Activated T-helper 1 cell treated with anti-CD3 and anti-CD28 coated beads, Interleukin-2, amount 50 U/mL, for 16 hours (primary cell): ENCODE measurements around the gene COL19A1.

Experiments used
- DNase-seq, 2 donors: peaks; one replicate each; pipeline ENCODE4 v3.0.0-alpha.2; 2020; ENCODE audit warnings: low read depth in 1 of 2, low spot score in 1 of 2

Gene COL19A1

GRCh38 chr6:70219943-70220613 is 353.7 kb downstream of the COL19A1 start:
- DNase-seq, result no peak

GRCh38 chr6:70221025-70221714 is 354.8 kb downstream of the COL19A1 start:
- no peak for DNase-seq

DNA sequence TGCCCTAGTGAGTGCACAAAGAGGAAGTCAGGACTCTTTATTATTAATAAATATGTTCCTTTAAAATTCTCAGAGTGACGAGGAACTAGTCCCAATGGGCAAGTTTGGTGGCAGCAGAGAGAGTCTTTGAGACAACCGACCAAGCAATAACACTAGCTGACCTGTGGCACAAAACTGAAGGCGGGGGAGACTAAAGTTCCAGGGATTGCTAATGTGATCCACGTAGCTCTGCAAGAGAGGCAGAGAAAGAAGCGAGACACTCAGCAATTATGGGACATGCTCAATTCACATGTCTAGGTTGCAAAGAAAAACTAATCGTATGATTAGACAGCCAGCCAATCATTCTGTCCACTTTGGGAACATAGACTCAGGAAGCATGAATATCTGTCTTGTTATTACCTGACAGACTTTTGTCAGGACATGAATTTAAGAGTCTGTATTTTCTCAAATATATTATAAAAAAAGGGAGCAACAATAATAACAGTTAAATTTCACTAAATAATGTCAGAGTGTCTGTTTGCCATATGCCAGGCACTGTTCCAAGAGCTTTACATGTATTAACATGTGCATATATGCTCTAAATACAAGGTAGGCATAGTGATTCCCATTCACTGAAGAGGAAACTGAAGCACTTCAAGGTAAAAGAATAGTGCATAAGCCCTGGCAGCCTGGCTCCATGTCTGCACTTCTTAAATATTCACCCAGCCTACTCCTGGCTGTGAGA is 355.5 kb downstream of the COL19A1 start:
- DNase-seq, result no peak

DNA sequence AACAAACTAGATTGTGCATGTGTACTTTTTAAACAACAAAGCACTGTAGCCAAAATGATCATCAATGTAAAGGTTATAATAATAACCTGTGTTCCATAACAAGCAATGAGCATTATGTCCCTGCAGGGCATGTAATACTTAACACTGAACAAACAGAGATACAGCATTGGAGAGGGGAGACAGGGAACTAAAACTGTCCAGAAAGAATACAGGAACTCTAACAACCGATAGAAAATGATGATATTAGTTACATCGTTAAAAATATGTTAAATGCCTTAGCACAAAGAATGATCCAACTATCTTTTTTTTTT is 356.0 kb downstream of the COL19A1 start:
- DNase-seq, result no peak

DNA sequence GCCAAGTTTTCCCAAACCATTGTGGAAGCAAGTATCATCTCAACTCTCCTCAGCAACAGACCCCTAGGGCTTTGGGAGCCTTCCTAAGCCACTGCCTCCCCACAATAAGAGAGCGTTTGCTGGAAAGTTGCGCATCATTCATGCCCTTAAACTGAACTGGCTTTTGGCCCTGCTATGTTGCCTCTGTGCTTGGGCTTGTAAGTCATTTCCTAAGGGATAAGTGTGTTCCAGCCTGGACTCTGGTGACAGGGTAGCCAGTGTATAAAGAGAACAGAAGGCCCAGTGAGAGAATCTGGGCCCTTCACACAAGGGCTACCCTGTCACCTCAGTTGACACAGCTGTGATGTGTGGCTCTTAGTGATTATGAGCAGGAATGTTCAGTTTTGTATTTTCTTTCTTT is 358.7 kb downstream of the COL19A1 start:
- no peak for DNase-seq

GRCh38 chr6:70231311-70231710 is 365.0 kb downstream of the COL19A1 start:
- DNase-seq, result no peak

DNA sequence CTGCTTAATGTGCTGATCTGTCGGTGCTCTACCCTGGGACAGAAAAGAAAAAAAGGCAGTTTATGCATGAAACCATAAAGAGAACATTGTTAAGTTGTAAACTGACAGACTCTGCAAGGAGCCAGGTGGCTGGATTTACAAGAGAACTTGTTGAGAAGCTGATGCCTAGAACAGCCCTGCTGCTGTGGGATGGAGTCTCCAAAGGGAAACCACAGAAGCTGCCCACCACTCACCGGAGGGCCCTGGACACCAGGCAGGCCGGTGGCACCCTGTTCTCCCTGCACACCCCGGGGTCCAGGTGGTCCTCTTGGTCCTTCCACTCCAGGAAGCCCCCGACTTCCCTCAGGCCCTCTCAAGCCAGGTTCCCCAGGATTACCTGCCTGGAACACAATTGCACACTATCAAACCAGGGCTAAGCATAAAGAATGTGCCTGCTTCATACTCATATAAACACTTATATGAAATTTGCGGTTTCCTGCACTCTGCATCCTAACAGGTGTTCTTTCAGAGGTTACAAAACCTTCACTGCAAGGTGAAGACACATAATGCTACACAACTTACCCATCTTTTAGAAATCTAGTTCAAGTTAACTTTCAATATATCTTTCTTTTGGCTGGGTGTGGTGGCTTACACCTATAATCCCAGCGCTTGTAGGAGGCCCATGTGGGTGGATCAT is 368.3 kb downstream of the COL19A1 start:
- no peak for DNase-seq

DNA sequence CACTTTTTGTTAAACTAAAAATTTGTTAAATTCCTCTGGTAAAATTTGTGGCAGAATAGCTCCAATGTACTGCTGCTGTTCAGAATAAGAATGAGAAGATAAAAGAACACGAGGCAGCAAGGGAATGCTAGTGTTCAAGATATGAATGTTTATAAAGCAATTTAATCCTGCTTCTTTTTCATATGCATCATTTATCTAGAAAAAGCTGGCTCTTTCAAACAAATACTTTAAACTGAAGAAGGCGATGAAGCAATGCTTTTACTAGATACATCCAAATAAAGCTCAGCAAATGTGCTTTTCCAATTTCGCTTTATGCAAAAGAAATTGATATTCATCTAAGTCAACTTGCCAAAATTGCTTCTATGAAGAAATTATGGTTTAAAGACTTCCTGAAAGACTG is 370.0 kb downstream of the COL19A1 start:
- no peak for DNase-seq

- DNase-seq, result no peak
These were observed 374.7 kb downstream of the COL19A1 start for GRCh38 chr6:70241031-70241430.

DNA sequence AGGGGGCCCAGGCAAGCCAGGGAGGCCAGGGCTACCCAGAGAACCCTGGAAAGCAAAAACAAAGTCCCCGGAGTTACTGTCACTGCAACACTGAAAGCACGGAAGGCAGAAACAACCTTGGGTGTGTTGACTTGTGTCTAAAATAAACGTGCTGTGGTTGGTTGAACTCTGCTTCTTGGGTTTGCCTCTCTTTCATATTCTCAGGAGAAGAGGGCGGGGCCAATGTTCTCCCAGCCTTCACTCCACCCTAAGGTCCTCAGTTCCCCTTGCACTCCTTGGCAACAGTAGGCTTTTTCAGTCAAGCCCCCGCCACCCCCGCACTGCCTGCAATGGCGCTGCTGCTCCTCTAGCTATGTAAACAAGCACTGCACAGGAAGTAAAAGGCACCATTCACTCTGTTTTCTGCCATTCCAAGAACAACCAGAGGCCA is 375.6 kb downstream of the COL19A1 start:
- DNase-seq, result no peak

GRCh38 chr6:70246118-70246517 is 379.8 kb downstream of the COL19A1 start:
- DNase-seq, result no peak

DNA sequence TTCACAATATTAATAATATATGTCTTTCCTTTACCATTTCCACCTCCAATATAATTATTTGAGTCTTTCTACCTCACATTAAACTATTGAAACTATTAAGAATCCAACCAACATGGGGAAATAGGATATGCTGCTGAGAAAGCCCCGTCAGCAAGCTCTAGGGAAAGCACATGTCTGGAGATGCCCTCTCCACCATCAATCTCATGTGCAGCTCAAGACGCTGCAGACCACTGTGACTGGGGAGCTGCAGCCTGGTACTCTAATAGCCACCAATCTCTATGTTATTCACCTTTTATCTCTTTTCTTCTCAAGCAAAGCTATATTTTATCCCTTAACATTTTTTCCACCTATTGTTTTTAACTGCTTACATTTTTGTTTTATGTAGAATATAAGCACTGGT is 386.2 kb downstream of the COL19A1 start:
- DNase-seq, result no peak

DNA sequence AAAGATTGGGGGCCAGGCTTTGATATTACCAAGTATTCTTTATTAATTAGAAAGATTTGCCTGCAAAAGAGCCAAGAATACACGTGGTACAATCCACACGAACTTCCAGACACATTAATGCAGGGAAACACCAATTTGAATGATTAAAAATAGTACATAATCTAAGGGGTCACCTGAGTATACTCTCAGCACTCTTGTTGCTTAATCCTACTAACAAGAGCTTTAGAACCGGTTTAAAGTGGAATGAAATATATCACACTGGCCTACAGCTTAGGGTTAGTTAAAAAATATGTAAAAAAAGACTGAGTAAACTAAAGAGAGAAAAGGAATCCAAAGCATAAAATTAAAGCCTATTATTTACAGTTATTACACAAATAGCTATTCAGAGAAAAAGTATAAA is 387.6 kb downstream of the COL19A1 start:
- no peak for DNase-seq

GRCh38 chr6:70254784-70255183 is 388.4 kb downstream of the COL19A1 start:
- no peak for DNase-seq

DNA sequence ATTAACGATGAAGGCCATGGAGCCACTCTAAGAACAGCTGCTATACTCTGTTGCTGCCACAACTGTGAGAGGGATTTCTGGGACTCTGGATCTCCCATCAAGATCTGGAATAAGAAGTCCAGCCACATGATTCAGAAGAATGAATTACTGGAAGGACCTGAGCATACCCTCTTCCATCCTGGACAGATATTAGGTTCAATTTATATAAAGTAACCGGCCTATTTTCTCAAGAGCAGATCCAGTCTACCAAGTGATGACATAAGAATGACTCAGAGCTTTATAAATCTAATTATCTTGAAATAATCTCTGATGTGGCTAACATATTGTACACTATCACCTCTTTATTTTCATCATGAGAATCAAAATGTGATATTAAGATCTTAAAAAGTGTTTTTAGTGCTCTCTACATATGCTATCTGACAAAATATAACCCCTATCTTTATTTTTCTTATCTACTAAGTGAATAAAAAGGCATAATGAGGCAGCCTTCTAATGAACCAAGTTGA is 391.5 kb downstream of the COL19A1 start:
- DNase-seq, result no peak

DNA sequence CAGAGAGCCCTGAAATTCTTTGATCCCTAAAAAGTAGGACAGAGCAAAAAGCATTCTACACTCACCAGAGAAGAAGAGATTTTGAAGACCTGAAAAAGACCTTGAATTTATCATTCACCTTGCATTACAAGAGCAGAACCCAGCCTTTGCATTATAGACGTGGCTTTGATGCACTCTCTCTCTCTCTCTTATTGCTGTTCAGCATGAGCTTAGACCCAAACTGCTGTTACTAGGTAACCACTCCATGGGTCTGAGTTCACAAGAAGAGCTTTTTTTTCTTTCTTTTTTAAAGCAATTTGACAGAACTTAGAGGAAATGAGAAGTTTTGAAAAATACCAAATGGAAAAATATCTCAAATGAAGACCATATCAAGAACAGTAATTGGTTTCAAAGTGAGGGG is 392.1 kb downstream of the COL19A1 start:
- no peak for DNase-seq
